Endothelial cell of umbilical vein (primary cell): ENCODE measurements around the gene PRR5L.

Experiments
- EZH2 ChIP-seq: IDR thresholded peaks from 2 replicates; pipeline ENCODE4 v1.6.1; 2012; ENCODE audit warnings: borderline replicate concordance, low read depth, mild to moderate bottlenecking, moderate library complexity, low read length, inconsistent platforms; ENCODE audit not compliant: severe bottlenecking
- FOS ChIP-seq: IDR thresholded peaks from 2 replicates; pipeline ENCODE4 v1.6.1; 2011; ENCODE audit warnings: mild to moderate bottlenecking, low read length, moderate library complexity, borderline replicate concordance; ENCODE audit not compliant: insufficient read depth
- GATA2 ChIP-seq: IDR thresholded peaks from 2 replicates; pipeline ENCODE4 v1.7.0; 2011; ENCODE audit warnings: low read depth, mild to moderate bottlenecking, moderate library complexity, mixed read lengths, low read length; ENCODE audit not compliant: insufficient read length, insufficient read depth
- POLR2A ChIP-seq: IDR thresholded peaks from 2 replicates; pipeline ENCODE4 v1.6.1; 2012; ENCODE audit warnings: low read depth, mild to moderate bottlenecking, control low read depth, low read length
- POLR2AphosphoS5 ChIP-seq: IDR thresholded peaks from 2 replicates; pipeline ENCODE4 v1.6.1; 2012; ENCODE audit warnings: low read depth, mild to moderate bottlenecking, control low read depth, low read length, moderate library complexity; ENCODE audit not compliant: insufficient read depth
- TF ChIP-seq, protein P1 (sequence below), 2 donors: IDR thresholded peaks; 1 replicate in 1 of 2; 2 replicates in 1 of 2; pipeline ENCODE4 v1.5.1; 2011; ENCODE audit warnings: low read length in 2 of 2, mild to moderate bottlenecking in 2 of 2, moderate library complexity in 2 of 2, control low read depth in 1 of 2, inconsistent platforms in 1 of 2, low read depth in 1 of 2; ENCODE audit not compliant: insufficient read depth in 1 of 2; ENCODE audit errors: extremely low read depth in 1 of 2
- TF ChIP-seq, protein P2 (sequence below): IDR thresholded peaks from 2 replicates; pipeline ENCODE4 v1.6.1; 2011; ENCODE audit not compliant: insufficient read depth, insufficient read length

GRCh38 chr11:36426226-36426848 lies 130.2 kb downstream of the PRR5L start:
- TF ChIP-seq, protein P1, sequence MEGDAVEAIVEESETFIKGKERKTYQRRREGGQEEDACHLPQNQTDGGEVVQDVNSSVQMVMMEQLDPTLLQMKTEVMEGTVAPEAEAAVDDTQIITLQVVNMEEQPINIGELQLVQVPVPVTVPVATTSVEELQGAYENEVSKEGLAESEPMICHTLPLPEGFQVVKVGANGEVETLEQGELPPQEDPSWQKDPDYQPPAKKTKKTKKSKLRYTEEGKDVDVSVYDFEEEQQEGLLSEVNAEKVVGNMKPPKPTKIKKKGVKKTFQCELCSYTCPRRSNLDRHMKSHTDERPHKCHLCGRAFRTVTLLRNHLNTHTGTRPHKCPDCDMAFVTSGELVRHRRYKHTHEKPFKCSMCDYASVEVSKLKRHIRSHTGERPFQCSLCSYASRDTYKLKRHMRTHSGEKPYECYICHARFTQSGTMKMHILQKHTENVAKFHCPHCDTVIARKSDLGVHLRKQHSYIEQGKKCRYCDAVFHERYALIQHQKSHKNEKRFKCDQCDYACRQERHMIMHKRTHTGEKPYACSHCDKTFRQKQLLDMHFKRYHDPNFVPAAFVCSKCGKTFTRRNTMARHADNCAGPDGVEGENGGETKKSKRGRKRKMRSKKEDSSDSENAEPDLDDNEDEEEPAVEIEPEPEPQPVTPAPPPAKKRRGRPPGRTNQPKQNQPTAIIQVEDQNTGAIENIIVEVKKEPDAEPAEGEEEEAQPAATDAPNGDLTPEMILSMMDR (IDR thresholded peaks at IDR 0.05; ENCODE audit: extremely low read depth in 1 of 2, insufficient read depth in 1 of 2, low read depth in 1 of 2, low read length in 2 of 2) = no peak
- TF ChIP-seq POLR2AphosphoS5 = no peak
- no peak for TF ChIP-seq POLR2A
- no peak for TF ChIP-seq EZH2
- TF ChIP-seq, protein P2, sequence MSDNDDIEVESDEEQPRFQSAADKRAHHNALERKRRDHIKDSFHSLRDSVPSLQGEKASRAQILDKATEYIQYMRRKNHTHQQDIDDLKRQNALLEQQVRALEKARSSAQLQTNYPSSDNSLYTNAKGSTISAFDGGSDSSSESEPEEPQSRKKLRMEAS = no peak
- TF ChIP-seq FOS = no peak
- no peak for TF ChIP-seq GATA2
